ENCODE results near the gene JPH4. TPM values are rescaled to one million over a fixed set of nuclear protein-coding genes. Genes with fewer than 3 reads are reported as not detected.

Gene JPH4
- total RNA-seq, 1 experiment from 2014 or later = 0.15 TPM

- TF ChIP-seq, protein P1, sequence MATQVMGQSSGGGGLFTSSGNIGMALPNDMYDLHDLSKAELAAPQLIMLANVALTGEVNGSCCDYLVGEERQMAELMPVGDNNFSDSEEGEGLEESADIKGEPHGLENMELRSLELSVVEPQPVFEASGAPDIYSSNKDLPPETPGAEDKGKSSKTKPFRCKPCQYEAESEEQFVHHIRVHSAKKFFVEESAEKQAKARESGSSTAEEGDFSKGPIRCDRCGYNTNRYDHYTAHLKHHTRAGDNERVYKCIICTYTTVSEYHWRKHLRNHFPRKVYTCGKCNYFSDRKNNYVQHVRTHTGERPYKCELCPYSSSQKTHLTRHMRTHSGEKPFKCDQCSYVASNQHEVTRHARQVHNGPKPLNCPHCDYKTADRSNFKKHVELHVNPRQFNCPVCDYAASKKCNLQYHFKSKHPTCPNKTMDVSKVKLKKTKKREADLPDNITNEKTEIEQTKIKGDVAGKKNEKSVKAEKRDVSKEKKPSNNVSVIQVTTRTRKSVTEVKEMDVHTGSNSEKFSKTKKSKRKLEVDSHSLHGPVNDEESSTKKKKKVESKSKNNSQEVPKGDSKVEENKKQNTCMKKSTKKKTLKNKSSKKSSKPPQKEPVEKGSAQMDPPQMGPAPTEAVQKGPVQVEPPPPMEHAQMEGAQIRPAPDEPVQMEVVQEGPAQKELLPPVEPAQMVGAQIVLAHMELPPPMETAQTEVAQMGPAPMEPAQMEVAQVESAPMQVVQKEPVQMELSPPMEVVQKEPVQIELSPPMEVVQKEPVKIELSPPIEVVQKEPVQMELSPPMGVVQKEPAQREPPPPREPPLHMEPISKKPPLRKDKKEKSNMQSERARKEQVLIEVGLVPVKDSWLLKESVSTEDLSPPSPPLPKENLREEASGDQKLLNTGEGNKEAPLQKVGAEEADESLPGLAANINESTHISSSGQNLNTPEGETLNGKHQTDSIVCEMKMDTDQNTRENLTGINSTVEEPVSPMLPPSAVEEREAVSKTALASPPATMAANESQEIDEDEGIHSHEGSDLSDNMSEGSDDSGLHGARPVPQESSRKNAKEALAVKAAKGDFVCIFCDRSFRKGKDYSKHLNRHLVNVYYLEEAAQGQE (IDR thresholded peaks at IDR 0.05; ENCODE audit: low read depth) = no peak
- no peak for TF ChIP-seq SRF (IDR thresholded peaks at IDR 0.05; ENCODE audit: low read depth)
- no peak for TF ChIP-seq ZNF274 (IDR thresholded peaks at IDR 0.05; ENCODE audit: low read depth, low read length)
- no peak for TF ChIP-seq JUND (IDR thresholded peaks at IDR 0.05)
- no peak for TF ChIP-seq ZFX (IDR thresholded peaks at IDR 0.05)
- TF ChIP-seq, protein P2, sequence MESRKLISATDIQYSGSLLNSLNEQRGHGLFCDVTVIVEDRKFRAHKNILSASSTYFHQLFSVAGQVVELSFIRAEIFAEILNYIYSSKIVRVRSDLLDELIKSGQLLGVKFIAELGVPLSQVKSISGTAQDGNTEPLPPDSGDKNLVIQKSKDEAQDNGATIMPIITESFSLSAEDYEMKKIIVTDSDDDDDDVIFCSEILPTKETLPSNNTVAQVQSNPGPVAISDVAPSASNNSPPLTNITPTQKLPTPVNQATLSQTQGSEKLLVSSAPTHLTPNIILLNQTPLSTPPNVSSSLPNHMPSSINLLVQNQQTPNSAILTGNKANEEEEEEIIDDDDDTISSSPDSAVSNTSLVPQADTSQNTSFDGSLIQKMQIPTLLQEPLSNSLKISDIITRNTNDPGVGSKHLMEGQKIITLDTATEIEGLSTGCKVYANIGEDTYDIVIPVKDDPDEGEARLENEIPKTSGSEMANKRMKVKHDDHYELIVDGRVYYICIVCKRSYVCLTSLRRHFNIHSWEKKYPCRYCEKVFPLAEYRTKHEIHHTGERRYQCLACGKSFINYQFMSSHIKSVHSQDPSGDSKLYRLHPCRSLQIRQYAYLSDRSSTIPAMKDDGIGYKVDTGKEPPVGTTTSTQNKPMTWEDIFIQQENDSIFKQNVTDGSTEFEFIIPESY (IDR thresholded peaks at IDR 0.05; ENCODE audit: extremely low read depth, insufficient replicate concordance, low read length) = no peak
- TF ChIP-seq CBX3 (IDR thresholded peaks at IDR 0.05; ENCODE audit: low read depth) = no peak
Observed at GRCh38 chr14:23602181-23603095, 23.8 kb upstream of the JPH4 start (continued).

DNA sequence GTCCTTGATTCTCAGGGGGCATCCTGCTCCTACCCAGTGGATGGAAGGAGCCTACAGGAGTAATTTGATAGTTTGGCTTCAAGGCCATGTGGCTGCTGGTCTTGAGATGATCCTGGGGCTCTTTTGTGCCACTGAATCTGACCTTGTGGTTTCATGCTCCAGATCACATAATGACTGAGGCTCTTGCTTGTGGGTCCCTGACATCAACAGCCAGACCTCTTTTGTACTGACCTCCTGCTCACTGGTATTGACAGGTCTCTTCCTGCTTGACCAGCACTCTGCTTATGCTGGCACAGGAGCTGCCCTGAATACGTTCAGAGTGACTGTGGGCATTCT, 23.2 kb upstream of the JPH4 start:
- Histone ChIP-seq H3K9me3 (ENCODE audit: control insufficient read depth in 1 of 2, insufficient read depth in 1 of 2, low read depth in 1 of 2, low read length in 2 of 2) (no peaks in the 10 kb centered on the region), H3K79me2 (ENCODE audit: insufficient read depth, low read length) (no peaks in the 10 kb centered on the region), H3K36me3 (ENCODE audit: control insufficient read depth in 1 of 2, insufficient read depth in 2 of 2, low read length in 2 of 2) (no peaks in the 10 kb centered on the region), H3K4me1 (ENCODE audit: control insufficient read depth in 1 of 2, insufficient read depth in 2 of 2, low read length in 2 of 2) (peaks cover 0 to 6% of the 10 kb centered on the region in 2 experiments; a peak in 1 of 4 replicates), H2AFZ (ENCODE audit: low read depth, low read length, poor library complexity, severe bottlenecking) (no peak overlapping the region), H3K9ac (ENCODE audit: low read length) (no peak overlapping the region), H4K20me1 (ENCODE audit: insufficient read depth) (no peaks in the 10 kb centered on the region), H3K4me3 (replicated peaks in 1 of 2; ENCODE audit: low read depth in 1 of 2, low read length in 2 of 2) (no peak overlapping the region), H3K27ac (ENCODE audit: low read depth, low read length) (no peak overlapping the region), H3K9me2 (ENCODE audit: insufficient read depth) (no peaks in the 10 kb centered on the region), H3K27me3 (ENCODE audit: insufficient read depth, low read length) (no peaks in the 10 kb centered on the region), H3K4me2 (ENCODE audit: low read length) (no peak overlapping the region)
- ChIA-PET POLR2A (no interaction called here), RAD21 (ENCODE audit: low non-redundant PET in 1 of 2, low total read pairs in 2 of 2, uncharacterized antibody in 2 of 2, unreplicated experiment in 2 of 2) (interaction anchor here in 1 of 2 experiments (0.6 kb wide), 1 partner anchor 298 kb away, joined by 4 read pairs; no protein-coding TSS in a partner anchor), CTCF (interaction anchor here (1.1 kb wide), 1 partner anchor 13 kb away, joined by 3 read pairs; no protein-coding TSS in a partner anchor)
- no TSS peak for BruUV-seq (replicated peaks)
- no peak for DNase-seq (ENCODE audit: low read depth, low spot score)
- intact Hi-C loops (cut with micrococcal nuclease) = no loop called here
- ATAC-seq = no peak
- no peak for TF ChIP-seq CBX3 (IDR thresholded peaks at IDR 0.05; ENCODE audit: low read depth)
- no peak for TF ChIP-seq EZH2 (IDR thresholded peaks at IDR 0.05)
- TF ChIP-seq, protein P3, sequence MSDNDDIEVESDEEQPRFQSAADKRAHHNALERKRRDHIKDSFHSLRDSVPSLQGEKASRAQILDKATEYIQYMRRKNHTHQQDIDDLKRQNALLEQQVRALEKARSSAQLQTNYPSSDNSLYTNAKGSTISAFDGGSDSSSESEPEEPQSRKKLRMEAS (IDR thresholded peaks at IDR 0.05) = no peak
- TF ChIP-seq, protein P1 (IDR thresholded peaks at IDR 0.05; ENCODE audit: low read depth) = no peak
- TF ChIP-seq, protein P2 (IDR thresholded peaks at IDR 0.05; ENCODE audit: extremely low read depth, insufficient replicate concordance, low read length) = no peak
- TF ChIP-seq FOSL1 (IDR thresholded peaks at IDR 0.05; ENCODE audit: low read depth) = no peak
- no peak for TF ChIP-seq ZNF274 (IDR thresholded peaks at IDR 0.05; ENCODE audit: low read depth, low read length)
